H1 (cell line): ENCODE measurements around the gene DDR1. TPM values are rescaled to one million over a fixed set of nuclear protein-coding genes. Genes with fewer than 3 reads are reported as not detected.

Experiments
- CTCF ChIA-PET: fragments of 300-600 bp; sonication (Branson Sonifier 250); formaldehyde crosslinking; loops from one replicate; lab custom pipeline; 2021; ENCODE audit not compliant: partially characterized antibody; lab: Charles Lee
- POLR2A ChIA-PET: fragments of 300-600 bp; sonication (Branson Sonifier 250); formaldehyde crosslinking; loops from one replicate; lab custom pipeline; 2021; ENCODE audit warnings: inconsistent platforms; ENCODE audit not compliant: partially characterized antibody; lab: Charles Lee
- DNase-seq, 2 experiments: peaks; one replicate each; pipeline versions ENCODE4 v3.0.0 to v3.0.0-alpha.2; 2010 to 2022; ENCODE audit warnings: low spot score in 2 of 2, low read depth in 1 of 2, mixed read lengths in 1 of 2
- FAIRE-seq: peaks from 2 replicates; lab custom pipeline; 2011; peaks lifted over from hg19 to GRCh38; lab: Jason Lieb, UNC
- H2AFZ ChIP-seq: 2 replicates; pipeline ENCODE4 v1.8.1; 2012; ENCODE audit warnings: low read length, inconsistent platforms
- H2AK5ac ChIP-seq: 2 replicates; pipeline ENCODE4 v1.6.1; 2013; ENCODE audit warnings: low read depth, low read length
- H2BK120ac ChIP-seq: replicated peaks from 2 replicates; pipeline ENCODE3; 2013; ENCODE audit warnings: low read depth, low read length, inconsistent platforms
- H2BK12ac ChIP-seq: 2 replicates; pipeline ENCODE4 v1.6.1; 2013; ENCODE audit warnings: low read depth, low read length
- H2BK15ac ChIP-seq: 2 replicates; pipeline ENCODE4 v1.6.1; 2013; ENCODE audit warnings: low read length
- H2BK20ac ChIP-seq: 2 replicates; pipeline ENCODE4 v1.6.1; 2013; ENCODE audit warnings: low read length
- H2BK5ac ChIP-seq: 2 replicates; pipeline ENCODE4 v1.6.1; 2013; ENCODE audit warnings: low read depth, low read length
- H3K14ac ChIP-seq: 2 replicates; pipeline ENCODE4 v1.6.1; 2013; ENCODE audit warnings: inconsistent platforms; ENCODE audit not compliant: insufficient read length
- H3K18ac ChIP-seq: 2 replicates; pipeline ENCODE4 v1.6.1; 2013; ENCODE audit warnings: low read length; ENCODE audit errors: extremely low read depth
- H3K23ac ChIP-seq: 2 replicates; pipeline ENCODE4 v1.6.1; 2013; ENCODE audit warnings: inconsistent platforms; ENCODE audit not compliant: insufficient read length
- H3K23me2 ChIP-seq: 2 replicates; pipeline ENCODE4 v1.6.1; 2013; ENCODE audit warnings: low read depth, low read length
- H3K27ac ChIP-seq: 2 replicates; pipeline ENCODE4 v1.6.1; 2011; ENCODE audit warnings: low read depth, low read length, inconsistent platforms
- H3K27me3 ChIP-seq, 4 experiments: replicated peaks in 1 of 4; 1 replicate in 1 of 4; 2 replicates in 3 of 4; pipeline versions ENCODE4 v1.6.1 to v1.8.1; 2011 to 2013; ENCODE audit warnings: low read length in 3 of 4, mild to moderate bottlenecking in 3 of 4, inconsistent platforms in 2 of 4, mixed read lengths in 2 of 4, moderate library complexity in 1 of 4; ENCODE audit not compliant: control insufficient read depth in 3 of 4, insufficient read depth in 3 of 4; ENCODE audit errors: extremely low read depth in 1 of 4
- H3K36me3 ChIP-seq, 4 experiments: 2 replicates each; pipeline versions ENCODE4 v1.6.1 to v1.8.1; 2011 to 2013; ENCODE audit warnings: mild to moderate bottlenecking in 4 of 4, low read length in 3 of 4, moderate library complexity in 2 of 4, control low read depth in 1 of 4, inconsistent platforms in 1 of 4; ENCODE audit not compliant: insufficient read depth in 4 of 4, control insufficient read depth in 2 of 4
- H3K4ac ChIP-seq: replicated peaks from 2 replicates; pipeline ENCODE3; 2013; ENCODE audit warnings: low read length, low read depth, mixed read lengths, inconsistent platforms; ENCODE audit not compliant: insufficient read length
- H3K4me1 ChIP-seq, 4 experiments: replicated peaks in 1 of 4; 1 replicate in 1 of 4; 2 replicates in 3 of 4; pipeline versions ENCODE4 v1.6.1 to v1.8.1; 2011 to 2013; ENCODE audit warnings: low read length in 3 of 4, inconsistent platforms in 2 of 4, mixed read lengths in 1 of 4; ENCODE audit not compliant: insufficient read depth in 4 of 4, control insufficient read depth in 3 of 4
- H3K4me2 ChIP-seq, 2 experiments: 2 replicates each; pipeline versions ENCODE4 v1.6.1 to v1.8.1; 2011 to 2013; ENCODE audit warnings: low read depth in 2 of 2, low read length in 2 of 2, control low read depth in 1 of 2, inconsistent platforms in 1 of 2, mild to moderate bottlenecking in 1 of 2; ENCODE audit not compliant: insufficient read depth in 1 of 2
- H3K4me3 ChIP-seq, 4 experiments: fragments of 200-600, 300-600 bp in 1 of 4; sonication (generic), shearing (Covaris generic), sonication (Bioruptor Twin) in 1 of 4; 2 replicates each; pipeline versions ENCODE4 v1.5.1 to v1.8.1; 2011 to 2016; ENCODE audit warnings: low read length in 4 of 4, low read depth in 3 of 4, control low read depth in 2 of 4, inconsistent platforms in 2 of 4, mild to moderate bottlenecking in 2 of 4, mixed read lengths in 1 of 4, moderate library complexity in 1 of 4; ENCODE audit not compliant: insufficient read depth in 2 of 4; ENCODE audit errors: extremely low read depth in 1 of 4
- H3K56ac ChIP-seq: replicated peaks from 2 replicates; pipeline ENCODE3; 2013; ENCODE audit warnings: low read depth, mild to moderate bottlenecking, mixed read lengths, low read length, inconsistent platforms; ENCODE audit not compliant: insufficient read length
- H3K79me1 ChIP-seq: 2 replicates; pipeline ENCODE4 v1.6.1; 2013; ENCODE audit warnings: low read depth, low read length, control low read depth
- H3K79me2 ChIP-seq, 2 experiments: 2 replicates each; pipeline versions ENCODE4 v1.6.1 to v1.8.1; 2012 to 2013; ENCODE audit warnings: low read length in 2 of 2, mild to moderate bottlenecking in 2 of 2, inconsistent platforms in 1 of 2; ENCODE audit not compliant: insufficient read depth in 2 of 2, control insufficient read depth in 1 of 2
- H3K9ac ChIP-seq, 4 experiments: replicated peaks in 1 of 4; 1 replicate in 1 of 4; 2 replicates in 3 of 4; pipeline versions ENCODE4 v1.6.1 to v1.8.1; 2011 to 2013; ENCODE audit warnings: low read depth in 3 of 4, low read length in 3 of 4, control low read depth in 2 of 4, mild to moderate bottlenecking in 2 of 4, moderate library complexity in 2 of 4, inconsistent platforms in 1 of 4; ENCODE audit errors: extremely low read depth in 1 of 4
- H3K9me3 ChIP-seq, 2 experiments: 2 replicates each; pipeline versions ENCODE4 v1.6.1 to v1.8.1; 2012 to 2013; ENCODE audit warnings: mild to moderate bottlenecking in 2 of 2, moderate library complexity in 2 of 2, control low read depth in 1 of 2, inconsistent platforms in 1 of 2, low read depth in 1 of 2, low read length in 1 of 2, mixed read lengths in 1 of 2; ENCODE audit not compliant: insufficient read depth in 2 of 2
- H4K20me1 ChIP-seq, 2 experiments: replicated peaks in 1 of 2; 2 replicates each; pipeline versions ENCODE3 to v1.8.1; 2011 to 2013; ENCODE audit warnings: inconsistent platforms in 2 of 2, low read length in 2 of 2, mild to moderate bottlenecking in 1 of 2; ENCODE audit not compliant: insufficient read depth in 2 of 2, control insufficient read depth in 1 of 2
- H4K5ac ChIP-seq: 2 replicates; pipeline ENCODE4 v1.6.1; 2013; ENCODE audit warnings: low read length, low read depth, mixed read lengths, inconsistent platforms; ENCODE audit not compliant: insufficient read length
- H4K8ac ChIP-seq: 2 replicates; pipeline ENCODE4 v1.8.0; 2013; ENCODE audit warnings: mild to moderate bottlenecking, moderate library complexity, low read length, inconsistent platforms; ENCODE audit not compliant: insufficient read depth; ENCODE audit errors: extremely low read depth
- H4K91ac ChIP-seq: replicated peaks from 2 replicates; pipeline ENCODE3; 2013; ENCODE audit warnings: low read length, mixed read lengths, inconsistent platforms; ENCODE audit not compliant: insufficient read length
- BACH1 ChIP-seq: IDR thresholded peaks from 2 replicates; pipeline ENCODE4 v1.6.1; 2012; ENCODE audit warnings: low read length, improper control_type of control experiment
- NRF1 ChIP-seq: IDR thresholded peaks from 2 replicates; pipeline ENCODE4 v1.6.1; 2011; ENCODE audit warnings: mild to moderate bottlenecking, low read depth, low read length, improper control_type of control experiment
- WGBS, 2 experiments: shearing (Covaris generic) in 1 of 2; methylation state at CpG; one replicate each; pipeline versions ENCODE4 v1.1.6 to v1.1.7; 2013 to 2015; ENCODE audit warnings: low lambda C conversion rate in 2 of 2, mixed read lengths in 2 of 2, inconsistent platforms in 1 of 2, low coverage in 1 of 2, missing lambda C conversion rate in 1 of 2; ENCODE audit not compliant: insufficient replicate concordance in 2 of 2, insufficient coverage in 1 of 2, insufficient read length in 1 of 2; ENCODE audit errors: extremely low coverage in 1 of 2, missing lambda C conversion rate in 1 of 2; 5-methylcytosine and 5-hydroxymethylcytosine counted together
- polyA plus RNA-seq, 7 experiments: library from polyadenylated mRNA; depleted of rRNA in 3 of 7; stranded (reverse) in 5 of 7; unstranded in 2 of 7; fragments of >200 nt in 5 of 7; fragments of 200-250 nt in 2 of 7; gene quantifications; 1 replicate in 5 of 7; 2 replicates in 1 of 7; 4 replicates in 1 of 7; pipeline versions ENCODE4 v1.2.1 to v1.2.3, GENCODE V29; 2011 to 2013; ENCODE audit warnings: missing spikeins in 2 of 7, mixed read lengths in 2 of 7
- total RNA-seq: library from RNA; stranded (reverse); fragmentation: NEBNext Ultra II Directional; extraction: Animal tissue kit (Norgen Biotek cat#: 25700); gene quantifications from 2 replicates; pipeline ENCODE4 v1.2.1, GENCODE V29; 2021

Gene DDR1
- total and polyA plus RNA-seq, 2 of the 8 experiments (the other 6 are each of a cell fraction or from before 2014, with no cell fraction given) = 99.4 to 181 TPM

DNA sequence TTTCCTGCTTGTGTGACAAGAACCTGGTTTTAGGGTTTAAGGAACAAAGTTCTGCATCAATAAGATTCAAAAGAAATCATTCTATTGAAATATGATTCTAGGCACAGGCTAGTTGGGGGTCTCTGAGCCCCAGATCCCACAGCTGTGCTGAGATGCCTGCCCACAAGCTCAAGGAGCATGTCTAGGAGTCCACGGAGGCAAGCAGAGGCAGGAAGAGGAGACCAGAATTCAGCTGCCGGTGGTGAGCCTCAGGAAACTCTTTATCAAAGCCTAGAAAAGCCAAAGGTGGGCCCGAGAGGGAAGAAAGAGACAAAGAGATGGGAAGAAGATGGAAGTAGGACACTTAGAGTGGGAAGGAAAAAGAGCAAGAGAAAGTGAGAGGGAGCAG lies 40.7 kb upstream of the DDR1 start:
- H4K5ac ChIP-seq = no peak overlapping the region
- DNase-seq (no peak), FAIRE-seq (no peak)
- no peak for TF ChIP-seq BACH1
- TF ChIP-seq NRF1 = no peak
- peak overlapping the region; percentile 19 for H4K91ac ChIP-seq
- no peak overlapping the region for H3K23ac ChIP-seq
- no peak overlapping the region for H2AFZ ChIP-seq
- H3K9ac ChIP-seq = no peak overlapping the region
- WGBS, 2 experiments = 97% methylated on average over 3 of the region's 3 CpGs; no CpG with 5 or more reads in 1 of the 2 experiments
- no peak overlapping the region for H3K56ac ChIP-seq
- H2BK120ac ChIP-seq = no peak overlapping the region
- no peaks in the 10 kb centered on the region for H4K20me1 ChIP-seq
- no peaks in the 10 kb centered on the region for H3K23me2 ChIP-seq
- ChIA-PET POLR2A (interaction anchor here (0.8 to 27.8 kb wide), 9 partner anchors 10 to 326 kb away, joined by 3 to 452 read pairs (median 4); partner anchors contain the start of genes DDR1 and IER3), CTCF (interaction anchor here (0.9 to 23.9 kb wide), 9 partner anchors 12 to 349 kb away, joined by 3 to 610 read pairs (median 4); partner anchors contain the start of genes DDR1 and VARS2)
- H2BK15ac ChIP-seq = no peak overlapping the region
- peak overlapping the region; percentile 85; the same call in 1 of the 2 replicates for H2AK5ac ChIP-seq
- peak overlapping the region; percentile 56; the same call in 1 of the 2 replicates for H2BK20ac ChIP-seq
- no peak overlapping the region for H3K14ac ChIP-seq
- peak overlapping the region; percentile 41; the same call in 1 of the 2 replicates for H2BK12ac ChIP-seq
- H3K4me2 ChIP-seq = no peak overlapping the region
- H3K18ac ChIP-seq = no peak overlapping the region
- no peak overlapping the region for H4K8ac ChIP-seq
- peak overlapping the region; percentile 25; the same call in 1 of the 2 replicates for H3K27ac ChIP-seq
- no peak overlapping the region for H3K4me3 ChIP-seq
- no peaks in the 10 kb centered on the region for H3K79me1 ChIP-seq
- peak overlapping the region; percentile 49 for H2BK5ac ChIP-seq
- H3K79me2 ChIP-seq = peaks cover 0 to 8% of the 10 kb centered on the region in 2 experiments; a peak in 1 of 4 replicates
- peaks cover 0 to 9% of the 10 kb centered on the region in 2 experiments; a peak in 2 of 4 replicates for H3K9me3 ChIP-seq
- no peak overlapping the region for H3K4ac ChIP-seq
- no peaks in the 10 kb centered on the region for H3K27me3 ChIP-seq
- H3K36me3 ChIP-seq = peaks cover 6 to 70% (median 42%) of the 10 kb centered on the region in 4 experiments
- peaks cover 5 to 17% (median 7%) of the 10 kb centered on the region in 4 experiments for H3K4me1 ChIP-seq
